HG02973 (cell line): ENCODE results near the gene PGR.

Experiments used
- ATAC-seq: cut with Tn5 transposase; IDR thresholded peaks from one replicate; pipeline ENCODE4 v1.9.1; 2021; ENCODE audit warnings: moderate library complexity; ENCODE audit not compliant: unreplicated experiment

Gene PGR

DNA sequence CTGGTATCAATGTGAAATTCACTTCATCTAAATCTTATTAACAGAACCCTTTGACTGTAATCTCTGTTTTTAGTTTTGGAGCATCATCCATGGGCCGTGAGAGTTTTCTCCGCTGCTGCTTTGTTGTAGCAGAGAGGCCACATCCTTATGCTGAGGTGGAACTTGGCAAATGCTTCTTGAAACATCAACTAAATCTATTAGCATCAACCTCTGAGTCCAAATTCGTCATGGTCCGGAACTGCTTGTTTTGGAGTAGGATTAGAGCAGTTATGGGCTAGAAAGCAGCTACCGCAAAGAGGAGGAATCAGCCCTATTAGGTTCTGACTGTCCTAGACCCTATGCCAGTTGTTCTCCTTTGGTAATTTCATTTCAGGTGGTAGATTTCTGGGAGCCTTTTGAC, 117.7 kb downstream of the PGR start:
- no peak for ATAC-seq

DNA sequence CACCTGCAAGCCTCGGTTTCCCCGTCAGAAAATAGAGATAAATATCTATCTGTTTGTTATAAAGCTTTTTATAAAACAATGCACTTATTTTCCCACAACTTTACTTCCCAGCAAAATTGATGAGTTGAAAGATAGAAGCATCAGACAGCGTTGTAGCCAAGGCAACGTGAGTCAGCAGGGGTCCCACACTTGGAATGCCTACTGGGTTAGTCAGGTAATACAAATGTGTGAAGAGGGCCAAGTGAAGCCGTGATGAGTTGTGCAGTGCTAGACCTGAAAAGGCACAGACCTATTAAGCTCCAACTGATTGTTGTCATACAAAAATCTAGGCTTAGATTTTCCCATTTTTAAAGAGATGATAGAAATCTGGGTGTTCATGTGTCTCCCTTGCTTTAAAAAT, 118.7 kb downstream of the PGR start:
- ATAC-seq, result no peak

DNA sequence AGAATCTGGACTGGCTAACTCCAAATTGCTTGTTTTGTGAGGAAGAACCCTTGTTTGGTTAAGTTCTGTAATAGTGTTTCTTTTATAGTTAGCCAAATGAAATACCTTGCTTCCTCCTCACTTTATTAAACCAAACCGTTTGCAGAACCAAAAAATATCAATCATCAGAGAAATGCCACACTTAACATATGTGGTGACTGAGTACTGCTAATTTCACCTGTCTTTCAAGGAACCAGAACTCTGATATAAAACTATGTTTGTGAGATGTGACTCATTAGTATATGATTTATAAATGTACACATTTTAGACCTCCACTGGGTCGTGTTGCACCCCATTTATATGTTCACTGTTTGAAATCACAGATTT, 119.9 kb downstream of the PGR start:
- no peak for ATAC-seq

DNA sequence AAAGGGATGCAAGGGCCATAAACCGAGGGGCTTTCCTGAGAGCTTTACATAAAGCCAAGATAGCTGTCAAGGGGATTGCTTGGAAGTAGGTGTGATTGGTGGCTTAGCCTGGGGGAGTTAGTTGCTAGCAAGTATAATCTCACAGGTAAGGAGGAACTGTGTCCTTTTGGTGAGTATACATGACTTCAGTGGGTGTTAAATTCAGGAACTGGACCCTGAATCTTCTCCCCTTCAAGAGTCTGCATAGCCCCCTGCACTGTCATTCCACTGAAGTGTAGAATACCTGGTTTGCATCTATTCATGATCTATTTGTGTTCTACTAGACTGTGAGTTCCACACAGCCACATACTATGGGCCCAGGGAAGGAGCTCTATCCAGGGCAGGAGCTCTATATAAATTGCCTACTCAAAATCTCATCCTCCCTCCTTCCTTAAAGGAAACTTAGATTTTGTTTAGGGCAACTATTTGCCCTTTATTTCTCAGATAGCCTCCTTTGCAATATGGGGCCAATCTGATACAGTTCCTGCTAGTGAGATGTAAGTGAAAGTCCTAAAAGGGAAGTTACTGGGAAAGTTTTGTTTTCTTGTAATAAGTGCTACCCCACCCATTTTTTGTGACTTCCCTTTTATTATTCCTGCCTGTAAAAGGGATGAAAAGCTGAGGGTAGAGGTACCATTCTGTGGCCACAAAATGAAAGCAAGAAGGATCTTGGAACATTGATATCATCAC, 120.5 kb downstream of the PGR start:
- peak; percentile 62 for ATAC-seq

- ATAC-seq, result no peak
Measured at GRCh38 chr11:101003468-101003867, 126.1 kb downstream of the PGR start.

DNA sequence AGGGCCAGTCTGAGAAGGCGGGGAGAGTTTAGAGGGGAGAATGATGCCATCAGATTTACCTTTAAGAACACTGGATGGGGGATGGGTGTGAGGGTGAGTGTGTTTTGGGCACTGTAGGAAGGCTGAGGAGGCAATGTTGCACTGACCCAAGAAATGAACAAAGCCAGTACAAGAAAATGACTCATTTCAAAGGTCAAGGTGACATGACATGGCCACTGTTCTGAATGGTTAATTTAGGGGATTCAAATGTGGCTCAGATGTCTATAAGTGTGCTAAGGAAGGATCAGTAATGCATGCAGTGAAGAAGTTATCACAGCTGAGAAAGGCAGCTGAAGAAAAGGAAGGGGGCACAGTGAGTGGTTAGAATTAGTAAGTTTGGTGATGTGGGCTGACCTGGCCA, 129.9 kb downstream of the PGR start:
- no peak for ATAC-seq

- no peak for ATAC-seq
Measured at GRCh38 chr11:100994966-100995365, 134.6 kb downstream of the PGR start.

DNA sequence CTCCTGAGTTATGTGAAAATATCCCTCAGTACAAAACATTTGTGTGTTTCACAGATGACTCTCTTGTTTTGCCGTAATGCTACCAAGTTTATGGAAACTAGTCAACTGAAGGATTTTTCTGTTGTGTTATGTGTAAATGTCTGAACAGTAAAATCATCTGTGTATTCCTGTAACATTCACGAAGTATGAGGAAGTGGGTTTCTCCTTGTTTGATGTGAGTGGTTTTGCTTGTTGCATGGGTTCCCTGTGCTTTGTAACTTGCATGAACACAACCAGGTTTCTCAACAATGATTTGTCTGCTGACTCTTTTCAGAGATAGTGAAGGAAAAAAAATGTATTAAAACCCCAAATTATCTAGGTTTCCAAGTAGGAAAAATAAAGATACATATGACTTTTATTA, 138.1 kb downstream of the PGR start:
- ATAC-seq, result no peak

- no peak for ATAC-seq
Measured at GRCh38 chr11:100990931-100991330, 138.7 kb downstream of the PGR start.

DNA sequence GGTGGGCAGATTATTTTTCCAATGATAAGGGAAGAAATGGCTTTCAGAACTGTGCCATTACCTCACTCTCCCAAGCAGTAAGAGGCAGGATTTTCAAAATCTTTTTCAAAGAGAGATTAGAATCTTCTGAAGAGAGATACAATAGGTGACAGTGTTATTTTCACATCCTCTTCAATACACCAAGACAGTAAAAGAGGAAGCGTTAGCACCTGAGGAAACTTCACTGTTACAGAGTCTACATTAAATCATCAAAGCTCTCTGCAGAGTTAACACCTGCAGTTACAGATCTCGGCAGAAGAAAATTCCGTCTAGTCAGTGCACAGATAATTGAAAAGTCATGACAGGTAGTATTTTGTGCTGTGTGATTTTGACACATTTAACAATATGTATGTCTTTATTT, 144.9 kb downstream of the PGR start:
- peak; percentile 74 for ATAC-seq

GRCh38 chr11:100981196-100981824, 148.3 kb downstream of the PGR start:
- ATAC-seq, result no peak

DNA sequence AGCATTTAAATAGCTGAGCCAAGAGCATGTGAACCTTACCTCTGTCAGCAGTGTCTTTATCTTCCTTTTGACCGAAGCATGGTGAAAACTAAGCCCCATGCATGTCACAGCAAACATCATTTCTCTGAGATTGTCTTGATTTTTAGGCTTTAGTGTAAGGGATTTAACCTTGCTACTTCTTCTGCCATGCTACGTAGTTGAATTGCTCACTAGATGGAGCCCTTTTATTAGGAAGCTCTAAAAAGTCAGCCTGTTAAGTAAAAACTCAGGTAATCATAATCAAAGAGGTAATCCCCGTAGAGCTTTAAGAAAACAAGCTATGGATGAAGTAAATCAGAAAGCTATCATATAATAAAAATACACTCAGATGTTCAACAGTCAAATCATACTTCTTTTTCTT, 149.5 kb downstream of the PGR start:
- no peak for ATAC-seq
